ENCODE results near the gene RGL1. TPM values are rescaled to one million over a fixed set of nuclear protein-coding genes. Genes with fewer than 3 reads are reported as not detected.

The RGL1 gene
- total RNA-seq, 1 donor from 2014 or later, result 17.0 TPM

DNA sequence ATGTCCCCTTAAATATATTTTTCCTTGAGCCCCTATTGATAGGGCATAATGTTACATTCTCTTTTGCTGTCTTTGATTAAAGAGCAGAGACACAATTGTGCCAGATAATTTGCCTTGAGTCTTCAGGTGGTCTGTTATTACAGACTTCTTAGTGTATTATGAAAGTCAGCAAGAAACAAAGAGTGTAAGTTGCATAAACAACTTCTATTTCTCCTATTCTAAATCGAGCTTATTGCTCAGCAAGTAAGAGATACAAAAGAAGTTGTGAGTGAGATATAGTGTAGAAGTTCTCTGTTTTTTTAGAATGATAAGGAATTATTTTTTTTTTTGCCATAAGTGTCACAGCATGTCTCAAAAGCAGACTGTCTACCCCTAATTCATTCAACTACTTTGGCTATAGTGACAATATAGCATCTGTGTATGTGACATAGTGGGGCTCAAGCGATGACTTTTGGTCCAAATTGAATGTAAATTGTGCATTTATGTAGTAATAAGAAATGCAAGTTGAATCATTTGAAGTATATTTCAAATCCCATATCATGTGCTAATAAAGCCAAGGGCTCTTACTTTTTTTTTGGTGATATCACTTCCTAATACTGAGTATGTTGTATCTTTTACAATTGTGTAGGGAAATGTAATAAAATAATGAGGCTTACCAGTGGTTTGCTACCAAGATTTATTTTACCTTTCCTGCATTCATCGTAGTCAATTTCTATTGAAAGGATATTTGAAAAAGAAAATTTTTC, 81.3 kb downstream of the RGL1 start:
- H3K27ac Mint-ChIP-seq, result no peak overlapping the region

DNA sequence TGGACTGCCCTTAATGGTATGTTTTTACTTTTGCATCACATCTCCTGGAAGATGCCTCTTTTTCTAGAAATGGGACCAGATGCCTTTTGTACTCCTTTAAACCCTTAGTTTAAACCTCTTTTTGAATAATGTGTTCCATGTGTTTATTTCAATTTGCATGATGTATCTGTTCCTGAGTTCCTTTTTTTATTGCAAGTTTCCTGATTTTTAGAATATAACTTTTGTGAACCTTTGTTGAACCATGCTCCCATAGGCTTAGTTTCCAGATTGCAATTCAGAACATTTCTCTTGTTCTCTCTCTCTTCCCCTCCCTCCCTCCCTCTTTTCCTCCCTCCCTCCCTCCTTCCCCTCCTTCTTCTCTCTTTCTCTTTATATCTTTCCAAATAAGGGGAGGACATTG, 81.9 kb downstream of the RGL1 start:
- H3K4me3 Mint-ChIP-seq, result no peak overlapping the region

More for the DNA sequence above, 81.3 kb downstream of the RGL1 start:
- peaks cover 5% of the 10 kb centered on the region for H3K9me3 Mint-ChIP-seq
- no peak overlapping the region for H3K4me3 Mint-ChIP-seq
- no peaks in the 10 kb centered on the region for H3K27me3 Mint-ChIP-seq
- TF ChIP-seq, protein P1, sequence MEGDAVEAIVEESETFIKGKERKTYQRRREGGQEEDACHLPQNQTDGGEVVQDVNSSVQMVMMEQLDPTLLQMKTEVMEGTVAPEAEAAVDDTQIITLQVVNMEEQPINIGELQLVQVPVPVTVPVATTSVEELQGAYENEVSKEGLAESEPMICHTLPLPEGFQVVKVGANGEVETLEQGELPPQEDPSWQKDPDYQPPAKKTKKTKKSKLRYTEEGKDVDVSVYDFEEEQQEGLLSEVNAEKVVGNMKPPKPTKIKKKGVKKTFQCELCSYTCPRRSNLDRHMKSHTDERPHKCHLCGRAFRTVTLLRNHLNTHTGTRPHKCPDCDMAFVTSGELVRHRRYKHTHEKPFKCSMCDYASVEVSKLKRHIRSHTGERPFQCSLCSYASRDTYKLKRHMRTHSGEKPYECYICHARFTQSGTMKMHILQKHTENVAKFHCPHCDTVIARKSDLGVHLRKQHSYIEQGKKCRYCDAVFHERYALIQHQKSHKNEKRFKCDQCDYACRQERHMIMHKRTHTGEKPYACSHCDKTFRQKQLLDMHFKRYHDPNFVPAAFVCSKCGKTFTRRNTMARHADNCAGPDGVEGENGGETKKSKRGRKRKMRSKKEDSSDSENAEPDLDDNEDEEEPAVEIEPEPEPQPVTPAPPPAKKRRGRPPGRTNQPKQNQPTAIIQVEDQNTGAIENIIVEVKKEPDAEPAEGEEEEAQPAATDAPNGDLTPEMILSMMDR (conservative IDR thresholded peaks at IDR 0.05), result no peak
- H3K4me1 Mint-ChIP-seq (ENCODE audit: unreplicated experiment), result peaks cover 43% of the 10 kb centered on the region
- DNase-seq (ENCODE audit: extremely low spot score, unreplicated experiment), result no peak
- H3K36me3 Mint-ChIP-seq, result peaks cover 64% of the 10 kb centered on the region

DNA sequence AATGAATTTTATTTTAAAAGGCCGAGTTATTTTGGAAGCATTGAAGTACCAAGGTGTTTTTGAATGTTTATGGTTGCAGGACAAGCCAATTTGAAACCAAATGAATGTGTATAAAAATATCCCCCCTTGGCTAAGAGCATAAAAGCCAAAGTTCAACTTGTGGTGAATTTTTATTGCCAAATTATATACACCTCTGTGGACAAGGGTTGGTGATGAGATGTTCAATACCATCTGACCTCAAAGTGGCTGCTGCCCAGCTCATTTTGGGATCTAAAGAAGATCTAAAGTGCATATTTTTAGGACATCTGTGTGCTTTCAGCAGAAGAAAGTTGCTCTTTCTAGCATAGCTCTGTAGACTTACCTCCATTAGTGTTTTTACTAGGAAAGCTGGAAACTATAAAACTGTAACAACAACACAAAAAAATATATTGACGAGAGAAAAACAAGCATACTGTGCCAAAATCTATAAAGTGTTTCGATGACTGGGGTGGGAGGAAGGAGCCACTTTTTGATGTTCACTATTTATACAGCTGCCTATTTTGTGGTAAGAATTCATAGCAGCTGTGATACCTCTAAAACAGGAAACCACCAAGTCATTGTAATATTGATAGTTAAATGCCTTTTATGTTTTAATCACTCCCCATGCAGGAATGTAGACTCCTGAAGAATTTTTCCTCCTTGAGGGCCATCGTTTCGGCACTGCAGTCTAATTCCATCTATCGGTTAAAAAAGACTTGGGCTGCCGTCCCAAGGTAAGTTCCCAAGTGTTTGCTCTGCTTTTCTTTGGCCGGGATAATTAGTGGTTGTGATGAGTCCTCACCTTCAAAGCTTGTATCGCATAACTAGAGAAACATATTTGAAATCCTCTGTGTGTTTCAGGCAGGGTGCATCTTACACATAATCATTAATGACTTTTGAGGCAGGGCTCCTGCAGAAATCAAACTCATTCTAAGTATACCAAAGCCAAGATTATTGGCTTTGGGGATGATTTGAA, 83.2 kb downstream of the RGL1 start:
- peaks cover 64% of the 10 kb centered on the region for H3K36me3 Mint-ChIP-seq
- peak overlapping the region; percentile 14 for H3K27ac Mint-ChIP-seq
- TF ChIP-seq, protein P1 (conservative IDR thresholded peaks at IDR 0.05), result no peak
- peaks cover 27% of the 10 kb centered on the region for H3K4me1 Mint-ChIP-seq (ENCODE audit: unreplicated experiment)
- no peak overlapping the region for H3K4me3 Mint-ChIP-seq
- no peaks in the 10 kb centered on the region for H3K27me3 Mint-ChIP-seq
- no peak for DNase-seq (ENCODE audit: extremely low spot score, unreplicated experiment)
- H3K9me3 Mint-ChIP-seq, result no peaks in the 10 kb centered on the region

More for the DNA sequence above, 81.9 kb downstream of the RGL1 start:
- Mint-ChIP-seq H3K9me3 (peaks cover 4% of the 10 kb centered on the region), H3K27ac (no peak overlapping the region), H3K27me3 (no peaks in the 10 kb centered on the region), H3K36me3 (peaks cover 64% of the 10 kb centered on the region), H3K4me1 (ENCODE audit: unreplicated experiment) (peaks cover 38% of the 10 kb centered on the region)
- TF ChIP-seq, protein P1 (conservative IDR thresholded peaks at IDR 0.05), result no peak
- no peak for DNase-seq (ENCODE audit: extremely low spot score, unreplicated experiment)

DNA sequence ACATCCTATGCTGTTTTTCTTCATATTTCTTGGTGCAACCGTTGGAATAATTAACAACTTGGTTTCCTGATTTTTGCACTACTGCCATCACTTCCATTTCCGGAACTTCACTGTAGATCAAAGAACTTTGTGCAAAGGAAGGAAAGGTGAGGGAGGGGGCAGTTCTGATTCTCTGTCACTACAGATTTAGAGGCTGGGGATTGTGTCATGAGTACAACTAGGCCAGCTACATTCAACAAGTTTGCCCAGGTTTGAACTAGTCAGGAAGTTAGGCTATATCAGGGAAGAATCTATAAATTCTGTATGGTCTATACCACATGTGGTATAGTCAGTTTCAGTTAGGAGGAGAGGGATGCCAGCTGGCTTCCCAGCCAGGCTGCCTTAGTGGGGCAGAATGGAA, 84.2 kb downstream of the RGL1 start:
- TF ChIP-seq, protein P1 (conservative IDR thresholded peaks at IDR 0.05), result no peak
- DNase-seq (ENCODE audit: extremely low spot score, unreplicated experiment), result no peak
- Mint-ChIP-seq H3K4me1 (ENCODE audit: unreplicated experiment) (peaks cover 25% of the 10 kb centered on the region), H3K36me3 (peaks cover 63% of the 10 kb centered on the region), H3K4me3 (no peak overlapping the region), H3K27ac (no peak overlapping the region), H3K9me3 (no peaks in the 10 kb centered on the region), H3K27me3 (no peaks in the 10 kb centered on the region)

DNA sequence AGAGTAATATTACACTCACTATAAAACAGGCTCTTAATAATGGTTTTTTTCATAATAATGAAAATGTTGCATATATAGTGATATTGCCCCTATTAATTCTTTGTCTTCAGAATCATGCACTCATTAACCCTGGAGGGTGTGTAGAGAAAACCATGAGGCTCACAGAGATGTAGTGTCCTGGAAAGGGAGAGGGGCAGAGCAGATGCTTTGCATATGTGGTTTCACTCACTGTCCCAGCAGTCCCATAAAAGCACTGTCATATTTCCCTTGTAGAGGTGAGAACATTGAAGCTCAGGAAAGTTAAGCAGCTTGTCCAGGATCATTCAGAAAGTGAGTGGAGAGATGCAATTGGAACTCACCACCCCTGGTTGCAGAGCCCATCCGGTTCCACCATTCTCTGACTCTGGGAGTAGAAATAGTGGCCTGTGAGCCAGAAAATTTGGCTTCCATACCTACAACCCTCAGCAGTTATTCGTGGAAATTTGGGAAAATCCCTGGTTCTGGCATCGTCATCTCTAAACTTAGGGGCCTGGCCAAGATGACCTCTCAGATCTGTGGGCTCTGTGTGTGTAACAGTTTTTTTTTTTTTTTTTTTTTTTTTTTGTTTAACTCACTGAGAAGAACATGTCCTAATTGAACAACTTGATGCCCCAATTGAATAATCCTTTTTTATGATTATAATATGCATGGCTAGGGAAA, 86.4 kb downstream of the RGL1 start:
- peaks cover 21% of the 10 kb centered on the region for H3K4me1 Mint-ChIP-seq (ENCODE audit: unreplicated experiment)
- H3K36me3 Mint-ChIP-seq, result peaks cover 58% of the 10 kb centered on the region
- no peaks in the 10 kb centered on the region for H3K27me3 Mint-ChIP-seq

More for the DNA sequence above, 86.4 kb downstream of the RGL1 start:
- H3K27ac Mint-ChIP-seq, result no peak overlapping the region
- DNase-seq (ENCODE audit: extremely low spot score, unreplicated experiment), result no peak
- no peak overlapping the region for H3K4me3 Mint-ChIP-seq
- TF ChIP-seq, protein P1 (conservative IDR thresholded peaks at IDR 0.05), result no peak
- no peaks in the 10 kb centered on the region for H3K9me3 Mint-ChIP-seq
